Measurements from ENCODE around the gene STARD7. TPM values are rescaled to one million over a fixed set of nuclear protein-coding genes. Genes with fewer than 3 reads are reported as not detected.

Gene STARD7
- total and polyA plus RNA-seq, 2 donors (not counting 1 experiment from before 2014, with no cell fraction given) = 35.1 to 133 TPM

- intact Hi-C loops (cut with micrococcal nuclease) = no loop called here
- H3K4me1 ChIP-seq (ENCODE audit: control insufficient read depth in 2 of 2, insufficient read depth in 2 of 2, low read length in 2 of 2) = peaks cover 0 to 3% of the 10 kb centered on the region in 2 donors
- Mint-ChIP-seq H3K27me3 (no peaks in the 10 kb centered on the region), H3K27ac (no peak overlapping the region), H3K4me1 (peaks cover 7% of the 10 kb centered on the region), H3K9me3 (ENCODE audit: insufficient read depth) (no peaks in the 10 kb centered on the region), H3K4me3 (no peak overlapping the region)
- ATAC-seq (ENCODE audit: low read depth) (no peak), DNase-seq (no peak)
- H3K27ac ChIP-seq (ENCODE audit: low read length in 2 of 2) = no peak overlapping the region
- CTCF ChIA-PET = interaction anchor here (3.4 to 17.6 kb wide), 2 partner anchors 27 to 149 kb away, joined by 18 to 1065 read pairs; partner anchors contain the start of genes ASTL and DUSP2
- 100% methylated on average over 6 of the region's 15 CpGs for WGBS (ENCODE audit: insufficient coverage)
- POLR2A ChIA-PET = no interaction called here
- H3K27me3 ChIP-seq (replicated peaks in 1 of 4; ENCODE audit: control extremely low read depth in 1 of 4, control insufficient read depth in 3 of 4, insufficient read depth in 4 of 4, low read length in 3 of 4) = no peaks in the 10 kb centered on the region
- no peak overlapping the region for H3K9ac ChIP-seq (ENCODE audit: low read length)
- no peak overlapping the region for H2AFZ ChIP-seq (ENCODE audit: insufficient read depth, low read depth, low read length, poor library complexity, severe bottlenecking)
- H4K20me1 ChIP-seq (ENCODE audit: control insufficient read depth, insufficient read depth, low read length, poor library complexity, severe bottlenecking) = no peaks in the 10 kb centered on the region
- no peak overlapping the region for H3K4me3 ChIP-seq (ENCODE audit: control extremely low read depth in 1 of 5, extremely low read depth in 1 of 5, insufficient read depth in 1 of 5, low read depth in 2 of 5, low read length in 4 of 5)
- TF ChIP-seq EZH2 (IDR thresholded peaks at IDR 0.05; ENCODE audit: borderline replicate concordance, insufficient read depth, low read depth, low read length, poor library complexity, severe bottlenecking) (no peak), CTCF (IDR thresholded peaks at IDR 0.05) (no peak)
- no peak overlapping the region for H3K4me2 ChIP-seq (replicated peaks; ENCODE audit: low read depth, low read length, poor library complexity, severe bottlenecking)
- H3K9me3 ChIP-seq (ENCODE audit: control extremely low read depth in 1 of 3, control insufficient read depth in 2 of 3, insufficient read depth in 1 of 3, low read length in 2 of 3) = peaks cover 0 to 3% (median 2%) of the 10 kb centered on the region in 3 donors
- H3K36me3 ChIP-seq (replicated peaks in 1 of 2; ENCODE audit: control extremely low read depth in 1 of 2, control insufficient read depth in 1 of 2, extremely low read depth in 1 of 2, insufficient read depth in 2 of 2, low read length in 1 of 2) = no peaks in the 10 kb centered on the region
- H3K79me2 ChIP-seq (ENCODE audit: control insufficient read depth, insufficient read depth, low read length) = no peaks in the 10 kb centered on the region
Measured at GRCh38 chr2:96171831-96172230, 36.8 kb downstream of the STARD7 start.

- H3K36me3 ChIP-seq (replicated peaks in 1 of 2; ENCODE audit: control extremely low read depth in 1 of 2, control insufficient read depth in 1 of 2, extremely low read depth in 1 of 2, insufficient read depth in 2 of 2, low read length in 1 of 2) = no peaks in the 10 kb centered on the region
- POLR2A ChIA-PET = interaction anchor here (0.5 kb wide), 1 partner anchor 32 kb away, joined by 4 read pairs; no protein-coding TSS in a partner anchor
- no peaks in the 10 kb centered on the region for H3K27me3 Mint-ChIP-seq
- H3K27ac Mint-ChIP-seq = no peak overlapping the region
- ATAC-seq (ENCODE audit: low read depth) (no peak), DNase-seq (no peak)
- H3K4me1 ChIP-seq (ENCODE audit: control insufficient read depth in 2 of 2, insufficient read depth in 2 of 2, low read length in 2 of 2) = peaks cover 0 to 3% of the 10 kb centered on the region in 2 donors
- no peak overlapping the region for H3K27ac ChIP-seq (ENCODE audit: low read length in 2 of 2)
- H3K9ac ChIP-seq (ENCODE audit: low read length) = no peak overlapping the region
- CTCF ChIA-PET = interaction anchor here (1.0 to 17.6 kb wide), 2 partner anchors 26 to 94 kb away, joined by 3 to 1065 read pairs; partner anchors contain the start of genes ASTL and DUSP2
- H4K20me1 ChIP-seq (ENCODE audit: control insufficient read depth, insufficient read depth, low read length, poor library complexity, severe bottlenecking) = no peaks in the 10 kb centered on the region
- WGBS (ENCODE audit: insufficient coverage) = 100% methylated on average over 3 of the region's 3 CpGs
- peaks cover 0 to 3% (median 2%) of the 10 kb centered on the region in 3 donors for H3K9me3 ChIP-seq (ENCODE audit: control extremely low read depth in 1 of 3, control insufficient read depth in 2 of 3, insufficient read depth in 1 of 3, low read length in 2 of 3)
- no peak for TF ChIP-seq EZH2 (IDR thresholded peaks at IDR 0.05; ENCODE audit: borderline replicate concordance, insufficient read depth, low read depth, low read length, poor library complexity, severe bottlenecking)
- no peak for TF ChIP-seq CTCF (IDR thresholded peaks at IDR 0.05)
- no peak overlapping the region for H3K4me3 Mint-ChIP-seq
- no peak overlapping the region for H2AFZ ChIP-seq (ENCODE audit: insufficient read depth, low read depth, low read length, poor library complexity, severe bottlenecking)
- H3K4me3 ChIP-seq (ENCODE audit: control extremely low read depth in 1 of 5, extremely low read depth in 1 of 5, insufficient read depth in 1 of 5, low read depth in 2 of 5, low read length in 4 of 5) = no peak overlapping the region
- peaks cover 7% of the 10 kb centered on the region for H3K4me1 Mint-ChIP-seq
- no peaks in the 10 kb centered on the region for H3K9me3 Mint-ChIP-seq (ENCODE audit: insufficient read depth)
- H3K79me2 ChIP-seq (ENCODE audit: control insufficient read depth, insufficient read depth, low read length) = no peaks in the 10 kb centered on the region
- no peak overlapping the region for H3K4me2 ChIP-seq (replicated peaks; ENCODE audit: low read depth, low read length, poor library complexity, severe bottlenecking)
- H3K27me3 ChIP-seq (replicated peaks in 1 of 4; ENCODE audit: control extremely low read depth in 1 of 4, control insufficient read depth in 3 of 4, insufficient read depth in 4 of 4, low read length in 3 of 4) = no peaks in the 10 kb centered on the region
- intact Hi-C loops (cut with micrococcal nuclease) = no loop called here
Measured at GRCh38 chr2:96170626-96171025, 38.0 kb downstream of the STARD7 start.

Measured in B cell (primary cell).